ENCODE results near the gene BEGAIN.

Gene BEGAIN

DNA sequence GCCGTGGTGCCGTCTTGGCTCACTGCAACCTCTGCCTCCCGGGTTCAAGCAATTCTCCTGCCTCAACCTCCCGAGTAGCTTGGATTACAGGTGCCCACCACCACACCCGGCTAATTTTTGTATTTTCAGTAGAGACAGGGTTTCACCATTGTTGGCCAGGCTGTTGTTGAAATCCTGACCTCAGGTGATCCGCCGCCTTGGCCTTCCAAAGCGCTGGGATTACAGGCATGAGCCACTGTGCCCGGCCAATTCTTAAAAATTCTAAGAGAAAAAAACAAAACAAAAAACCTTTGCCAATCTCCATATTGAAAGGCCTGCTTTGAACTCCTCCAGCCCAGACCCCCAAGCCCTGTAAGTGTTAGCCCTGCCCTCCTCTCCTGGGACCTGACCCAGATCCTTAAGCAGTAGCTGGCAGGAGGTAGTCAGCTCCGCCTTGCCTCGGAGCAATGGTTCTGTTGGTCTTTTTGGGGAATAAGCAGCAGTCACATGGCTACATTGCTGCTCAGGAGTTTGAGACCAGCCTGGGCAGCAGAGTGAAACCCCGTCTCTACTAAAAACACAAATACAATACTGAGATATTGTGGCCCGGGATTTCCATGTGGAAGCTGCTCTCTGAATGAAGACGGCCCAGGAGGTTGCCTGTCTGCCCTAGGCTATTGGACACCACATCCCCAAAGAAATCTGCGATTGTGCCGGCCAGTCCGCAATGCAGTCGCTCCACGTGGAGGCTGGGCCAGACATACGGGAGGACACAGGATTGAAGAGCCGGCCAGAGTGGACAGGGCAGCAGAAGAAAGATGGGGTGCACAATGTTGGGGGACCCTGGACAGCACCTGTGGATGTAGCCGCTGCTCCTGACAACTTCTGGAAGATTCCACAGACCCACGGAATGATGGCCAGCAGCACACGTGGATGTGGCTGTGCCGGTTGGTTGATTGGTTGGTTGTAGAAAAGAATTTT, 28.8 kb upstream of the BEGAIN start:
- FAIRE-seq, result no peak

DNA sequence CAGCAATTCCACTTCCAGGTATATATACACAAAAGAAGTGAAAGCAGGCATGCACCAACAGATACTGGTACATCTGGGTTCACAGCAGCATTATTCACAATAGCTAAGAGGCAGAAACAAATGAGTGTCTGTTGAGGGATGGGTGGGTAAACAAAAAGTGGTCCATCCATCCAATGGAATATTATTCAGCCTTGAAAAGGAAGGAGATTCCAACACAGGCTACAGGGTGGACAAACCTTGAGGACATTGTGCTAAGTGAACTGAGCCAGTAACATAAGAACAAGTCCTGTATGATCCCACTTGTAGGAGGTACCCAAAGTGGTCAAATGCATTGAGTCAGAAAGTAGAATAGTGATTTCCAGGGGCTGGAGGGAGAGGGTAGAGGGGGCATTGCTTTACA, 27.6 kb upstream of the BEGAIN start:
- FAIRE-seq, result no peak

DNA sequence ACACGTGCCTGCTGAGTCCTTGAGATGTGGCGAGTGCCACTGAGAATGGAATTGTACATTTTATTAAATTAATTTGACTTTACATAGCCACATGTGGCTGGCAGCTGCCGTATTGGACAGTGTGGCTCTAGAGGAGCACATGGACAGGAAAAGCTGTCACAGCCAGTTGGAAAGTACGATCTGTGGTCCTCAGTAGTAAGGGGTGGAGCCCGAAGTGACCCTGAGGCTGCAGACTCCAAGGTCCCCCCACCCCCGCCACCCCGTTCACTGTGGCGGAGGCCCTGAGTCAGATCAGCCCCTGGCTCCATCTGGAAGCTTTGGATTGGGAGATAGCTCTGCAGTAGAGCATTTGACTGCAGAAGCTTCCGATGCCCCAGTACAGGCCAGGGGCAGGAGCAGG, 25.8 kb upstream of the BEGAIN start:
- FAIRE-seq, result no peak

DNA sequence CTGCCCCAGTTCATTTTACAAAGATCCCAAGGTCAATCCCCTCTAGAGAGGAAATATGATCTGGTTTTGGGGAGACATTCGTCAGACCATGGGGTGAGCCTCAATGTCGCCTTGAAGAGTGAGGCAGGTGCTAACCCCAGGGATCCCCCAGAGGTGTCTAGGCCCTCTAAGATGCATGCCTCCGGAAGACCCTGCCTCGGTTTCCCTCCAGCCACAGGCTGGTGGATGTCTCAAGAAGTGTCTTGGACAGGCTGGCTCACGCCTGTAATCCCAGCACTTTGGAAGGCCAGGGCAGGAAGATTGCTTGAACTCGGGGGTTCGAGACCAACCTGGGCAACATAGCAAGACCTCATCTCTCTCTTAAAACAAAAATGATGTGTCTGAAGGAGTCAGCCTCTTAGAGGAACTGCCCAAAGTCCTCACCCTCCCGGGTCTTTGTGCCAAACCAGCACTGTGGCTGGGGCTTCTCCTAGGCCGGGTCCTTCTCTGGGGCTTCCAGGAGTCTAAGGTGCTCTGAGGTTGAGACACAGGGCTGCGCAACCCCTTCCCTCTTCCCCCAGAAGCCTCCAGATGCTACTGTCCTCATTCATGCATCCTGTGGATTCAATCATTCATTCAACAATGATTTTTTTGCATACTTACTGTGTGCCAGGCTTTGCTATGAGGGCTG, 24.7 kb upstream of the BEGAIN start:
- FAIRE-seq, result no peak

DNA sequence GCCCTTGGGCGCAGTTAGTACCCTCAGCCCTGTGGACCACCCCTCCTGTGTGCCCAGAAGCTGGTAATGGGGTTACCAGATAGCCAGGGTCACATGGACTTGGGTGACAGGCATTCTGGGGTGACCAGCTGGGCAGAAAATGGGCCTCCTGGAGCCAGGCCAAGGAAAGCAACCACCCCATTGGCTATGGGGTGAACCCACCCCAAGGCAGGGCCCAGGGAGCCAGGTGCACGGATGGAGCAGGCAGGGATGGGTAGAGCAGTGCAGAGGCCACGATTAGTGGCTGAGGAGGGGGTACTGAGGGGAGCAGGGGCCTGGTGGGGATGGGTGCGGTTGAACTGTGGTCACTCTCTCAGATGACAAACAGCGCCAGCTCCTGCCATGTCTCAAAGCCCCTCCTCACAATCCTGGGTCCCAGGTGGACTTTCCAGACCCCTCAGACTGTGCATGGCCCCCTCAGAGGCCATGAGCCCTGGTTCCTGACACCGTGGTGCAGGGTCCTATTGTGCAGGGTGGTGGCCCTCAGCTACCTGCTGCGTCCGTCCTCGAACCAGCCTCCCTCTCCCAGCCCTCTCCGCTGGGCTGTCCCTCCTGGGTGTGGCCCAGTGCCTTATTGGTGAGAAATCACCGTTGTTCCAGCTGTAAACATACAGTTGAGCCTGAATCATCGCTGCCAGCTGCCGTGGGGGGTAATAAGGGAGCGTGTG, 23.4 kb upstream of the BEGAIN start:
- FAIRE-seq, result no peak

DNA sequence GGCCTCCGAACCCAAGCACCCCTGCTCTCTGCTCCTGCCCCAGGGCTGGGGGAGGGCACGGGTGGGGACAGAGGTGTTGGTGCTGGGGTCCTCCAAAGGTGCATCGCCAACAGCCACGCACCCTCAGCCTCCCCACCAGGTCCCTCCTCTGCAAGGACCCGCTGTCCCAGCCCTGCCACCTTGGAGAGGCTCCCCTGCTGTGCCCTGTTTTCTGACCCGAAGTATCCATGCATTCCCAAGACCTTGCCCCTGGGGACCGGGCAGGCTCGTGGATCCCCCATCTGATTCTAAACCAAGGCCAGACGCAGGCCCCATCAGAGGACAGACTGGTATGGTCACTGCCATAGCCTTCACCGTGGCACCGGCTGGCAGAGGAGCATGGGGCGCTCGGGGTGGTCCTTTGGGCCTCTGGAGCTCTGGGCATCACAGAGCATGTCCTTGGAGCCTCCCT, 22.7 kb upstream of the BEGAIN start:
- FAIRE-seq, result no peak

DNA sequence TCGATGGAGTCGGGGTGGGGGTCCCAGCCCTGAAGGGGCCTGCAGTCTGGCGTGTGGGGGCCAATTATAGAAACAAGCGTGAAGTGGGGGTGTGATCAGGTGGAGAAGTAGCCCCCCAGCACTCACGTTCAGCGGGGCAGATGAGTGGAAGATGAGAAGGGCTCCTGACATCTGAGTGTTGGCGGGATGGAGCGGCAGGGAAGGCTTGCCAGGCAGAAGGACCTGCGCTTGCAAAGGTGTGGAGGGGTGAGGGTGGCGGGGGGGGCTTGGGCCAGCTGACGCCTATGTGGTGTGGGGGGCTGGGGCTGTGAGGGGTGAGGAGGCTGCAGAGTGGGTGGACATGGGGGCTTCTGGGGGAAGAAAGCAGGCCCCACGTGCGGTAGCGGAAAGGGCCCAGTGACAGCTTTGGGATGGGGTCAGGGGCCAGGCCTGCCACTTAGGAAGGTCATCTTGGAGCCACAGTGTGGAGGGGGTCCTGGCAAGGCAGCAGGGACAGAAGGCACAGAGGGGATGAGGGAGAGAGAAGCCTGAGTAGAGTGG, 22.2 kb upstream of the BEGAIN start:
- FAIRE-seq, result no peak

DNA sequence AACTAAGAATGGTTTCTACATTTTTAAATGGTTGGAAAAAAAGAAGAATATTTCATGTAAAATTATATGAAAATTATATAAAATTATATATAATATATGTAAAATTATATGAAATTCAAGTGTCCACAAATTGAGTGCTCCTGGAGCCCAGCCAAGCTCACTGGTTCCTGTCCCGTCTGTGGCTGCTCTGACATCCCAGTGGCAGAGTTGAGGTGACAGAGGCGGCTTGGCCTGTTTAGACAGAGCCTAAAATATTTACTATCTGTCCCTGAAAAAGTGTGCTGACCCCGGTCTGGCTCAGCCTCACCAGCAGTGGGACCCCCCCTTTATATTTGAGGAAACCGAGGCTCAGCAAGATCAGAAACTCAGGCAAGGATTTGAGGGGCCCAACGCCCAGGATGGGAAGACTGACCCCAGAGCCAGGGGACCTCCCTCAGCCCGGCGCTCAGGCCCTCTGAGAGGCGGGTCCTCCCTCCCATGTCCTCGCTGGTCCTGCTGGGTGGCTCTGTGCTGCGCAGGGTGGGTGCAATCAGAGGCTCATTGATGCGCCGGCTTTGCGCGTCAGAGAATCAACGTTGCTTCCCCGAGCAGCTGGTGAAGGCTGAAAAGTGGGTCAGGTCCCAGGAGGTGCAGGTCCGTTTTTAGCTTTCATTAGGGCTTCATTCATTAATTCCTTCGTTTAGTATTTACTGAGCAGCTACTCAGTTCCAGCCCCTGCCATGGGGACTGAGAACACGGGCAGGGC, 21.5 kb upstream of the BEGAIN start:
- FAIRE-seq, result no peak

DNA sequence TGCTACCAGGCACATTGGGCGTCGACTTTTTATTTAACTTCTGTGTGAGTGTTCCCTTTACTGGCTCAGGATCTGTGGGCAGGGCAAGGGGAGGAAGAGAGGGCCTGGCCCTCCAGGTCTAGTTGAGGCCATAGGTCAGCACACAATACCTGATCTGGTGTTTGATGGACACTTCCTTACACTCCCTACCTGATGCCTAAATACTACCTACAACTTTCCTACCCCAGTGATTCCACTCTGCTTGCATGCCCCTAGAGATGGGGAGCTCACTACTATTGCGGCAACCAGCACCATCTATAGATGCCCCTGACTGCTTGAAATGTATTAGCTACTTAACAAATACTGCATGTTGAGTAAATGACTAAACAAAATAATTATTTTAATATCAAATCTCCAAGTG, 20.8 kb upstream of the BEGAIN start:
- FAIRE-seq, result no peak

DNA sequence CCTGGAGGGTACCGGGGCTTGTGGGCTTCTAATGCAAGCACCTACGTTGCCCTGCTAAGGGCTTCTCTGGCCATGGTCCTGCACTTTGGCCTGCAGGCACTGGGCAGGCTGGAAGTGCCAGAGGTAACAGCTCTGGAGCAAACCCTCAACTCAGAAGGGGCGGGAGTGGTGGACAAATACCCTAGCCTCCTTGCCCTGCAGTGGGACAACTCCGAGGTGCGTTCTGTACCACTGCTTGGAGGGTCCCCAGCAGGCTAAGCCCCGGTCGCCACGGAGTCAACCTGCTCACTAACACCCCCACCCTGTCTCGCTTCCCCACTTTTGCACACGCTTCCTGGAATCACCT, 20.4 kb upstream of the BEGAIN start:
- FAIRE-seq, result no peak

DNA sequence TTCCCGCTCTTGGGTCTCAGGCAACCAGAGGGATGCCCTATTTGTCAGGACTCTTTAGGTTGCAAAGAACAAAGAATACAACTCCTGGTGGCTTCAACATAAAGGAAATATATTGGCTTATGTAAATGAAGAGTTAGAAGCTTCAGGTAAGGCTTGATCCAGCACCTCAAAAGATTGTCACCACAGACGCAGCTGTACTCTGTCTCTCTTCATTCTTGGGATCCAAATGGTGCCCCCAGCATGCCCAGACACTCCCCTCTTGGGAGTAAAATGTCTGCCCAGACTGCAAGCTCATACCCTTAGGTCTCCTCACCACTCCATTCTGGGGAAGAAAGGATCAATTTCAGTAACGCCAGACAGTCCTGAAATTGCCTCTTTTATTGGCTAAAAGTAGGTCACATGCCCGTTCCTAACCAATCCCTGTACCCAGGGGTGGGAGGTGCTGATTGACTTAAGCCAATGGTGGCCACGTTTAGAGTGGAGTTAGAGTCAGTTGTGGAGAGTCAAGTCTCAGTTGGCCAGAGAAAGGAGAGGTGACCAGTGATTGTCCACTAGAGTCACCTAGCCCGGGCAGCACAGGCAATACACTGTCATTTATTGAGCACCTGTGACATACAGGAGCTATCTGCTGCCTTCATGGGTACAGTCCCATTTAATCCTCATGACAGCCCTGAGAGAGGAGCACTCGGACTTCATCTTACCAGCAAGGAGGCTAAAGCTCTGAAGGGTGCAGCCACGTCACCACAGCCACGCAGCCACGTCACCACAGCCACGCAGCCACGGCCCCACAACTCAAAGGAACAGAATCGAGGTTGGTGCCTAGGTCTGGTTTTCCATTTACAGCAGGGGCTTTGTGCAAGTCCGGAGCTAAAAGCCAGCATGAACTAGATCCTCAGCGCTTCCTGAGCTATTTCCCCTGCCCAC, 19.7 kb upstream of the BEGAIN start:
- no peak for FAIRE-seq

DNA sequence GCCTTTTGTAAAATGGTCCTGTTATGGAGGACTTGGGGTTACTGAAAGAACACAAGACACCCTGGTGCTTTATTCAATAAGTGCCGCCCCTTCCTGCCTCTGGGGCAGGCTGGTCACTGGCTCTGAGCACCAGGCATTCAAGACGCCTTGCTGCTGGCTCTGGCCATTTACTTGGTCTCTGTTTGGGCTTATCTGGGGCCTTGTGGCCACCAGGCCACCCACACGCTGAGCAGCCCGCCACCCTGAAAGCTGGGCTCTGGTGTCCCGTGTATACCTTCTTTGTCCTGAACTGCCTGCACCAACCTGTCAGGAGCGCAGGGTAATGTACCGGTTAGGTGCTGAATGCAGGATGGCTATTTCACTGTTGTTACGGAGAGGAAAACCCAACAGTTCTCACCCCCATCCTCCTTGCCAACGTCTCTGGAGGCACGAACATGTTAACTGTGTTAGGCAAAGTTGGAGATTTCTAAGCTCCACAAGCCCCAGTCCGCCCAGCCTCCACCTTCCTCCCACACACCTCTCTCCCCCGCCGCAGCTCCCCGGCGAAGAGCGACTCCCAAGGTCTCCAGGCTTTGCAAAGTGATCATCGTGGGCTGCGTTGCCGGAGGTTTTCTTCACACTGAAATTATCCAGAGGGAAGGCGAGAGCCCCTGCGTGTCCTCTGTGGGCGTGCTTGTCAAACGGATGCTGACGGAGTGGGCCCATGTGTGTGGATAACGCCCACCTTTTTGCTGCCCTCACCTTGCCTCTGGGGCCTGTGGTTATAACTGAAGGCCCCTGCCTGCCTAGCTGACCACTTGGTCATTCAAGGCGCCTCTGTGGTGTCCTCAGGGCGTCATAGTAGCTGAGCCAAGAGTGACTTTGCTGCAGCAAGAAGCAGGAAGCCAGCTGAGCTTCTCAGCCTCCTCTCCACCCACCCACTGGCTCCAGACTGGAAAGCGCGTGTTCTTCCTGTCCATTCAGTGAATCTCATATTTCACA, 18.8 kb upstream of the BEGAIN start:
- FAIRE-seq, result no peak

DNA sequence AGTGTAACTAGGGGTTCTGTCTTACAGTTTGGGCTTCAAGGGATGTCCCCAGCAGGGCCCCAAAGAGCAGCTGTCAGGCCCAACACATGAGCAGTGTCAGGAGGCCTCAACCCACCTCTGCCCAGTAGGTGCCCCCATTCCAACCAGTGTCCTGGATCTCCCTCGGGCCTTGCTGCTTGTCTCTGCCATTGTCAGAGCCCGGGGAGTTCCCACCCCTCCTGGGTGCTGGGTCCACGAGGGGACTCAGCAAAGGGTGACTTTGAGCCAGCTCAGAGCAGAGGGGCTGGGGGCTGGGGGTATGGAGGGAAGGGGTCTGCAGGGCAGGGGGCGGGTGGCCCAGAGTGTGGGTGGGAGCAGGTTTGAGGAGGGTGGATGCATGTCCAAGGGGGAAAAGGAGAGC, 18.0 kb upstream of the BEGAIN start:
- no peak for FAIRE-seq

DNA sequence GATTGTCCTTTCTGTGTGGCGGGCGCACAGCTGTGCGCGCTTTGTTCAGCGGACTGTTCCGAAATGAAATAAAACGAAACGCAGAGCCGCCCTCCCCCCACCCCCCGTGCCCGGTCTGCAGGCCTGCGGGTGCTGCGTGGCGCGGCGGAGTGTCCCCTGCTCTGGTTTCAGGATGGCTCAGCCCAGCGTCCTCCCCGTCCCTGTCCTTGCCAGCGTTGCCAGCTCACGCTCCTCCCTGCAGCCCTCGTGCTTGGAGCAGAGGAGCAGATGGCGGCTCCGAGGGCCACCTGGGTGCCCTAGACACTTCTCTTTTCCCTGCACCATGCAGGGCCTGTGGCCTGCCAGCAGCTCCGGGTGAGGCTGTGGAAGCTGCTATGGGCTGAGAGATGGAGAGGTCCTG, 17.5 kb upstream of the BEGAIN start:
- FAIRE-seq, result no peak

DNA sequence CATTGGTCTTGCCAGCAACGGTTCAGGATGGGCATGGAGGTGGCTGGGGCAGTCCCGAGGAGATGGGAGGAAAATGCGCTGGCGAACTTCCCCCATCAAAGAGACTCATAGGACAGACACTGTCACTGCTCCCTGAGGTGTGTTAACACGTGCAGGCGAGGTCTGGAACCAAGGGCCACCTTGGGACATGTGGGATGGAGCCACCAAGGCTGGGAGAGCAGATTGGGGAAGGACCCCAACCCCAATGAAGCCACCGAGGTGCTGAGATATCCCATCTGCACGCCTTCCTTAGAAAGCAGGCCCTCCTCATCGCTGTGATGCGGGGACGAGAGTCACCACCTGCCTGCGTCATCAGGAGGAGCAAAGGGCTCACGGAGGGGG, 16.9 kb upstream of the BEGAIN start:
- FAIRE-seq, result no peak

DNA sequence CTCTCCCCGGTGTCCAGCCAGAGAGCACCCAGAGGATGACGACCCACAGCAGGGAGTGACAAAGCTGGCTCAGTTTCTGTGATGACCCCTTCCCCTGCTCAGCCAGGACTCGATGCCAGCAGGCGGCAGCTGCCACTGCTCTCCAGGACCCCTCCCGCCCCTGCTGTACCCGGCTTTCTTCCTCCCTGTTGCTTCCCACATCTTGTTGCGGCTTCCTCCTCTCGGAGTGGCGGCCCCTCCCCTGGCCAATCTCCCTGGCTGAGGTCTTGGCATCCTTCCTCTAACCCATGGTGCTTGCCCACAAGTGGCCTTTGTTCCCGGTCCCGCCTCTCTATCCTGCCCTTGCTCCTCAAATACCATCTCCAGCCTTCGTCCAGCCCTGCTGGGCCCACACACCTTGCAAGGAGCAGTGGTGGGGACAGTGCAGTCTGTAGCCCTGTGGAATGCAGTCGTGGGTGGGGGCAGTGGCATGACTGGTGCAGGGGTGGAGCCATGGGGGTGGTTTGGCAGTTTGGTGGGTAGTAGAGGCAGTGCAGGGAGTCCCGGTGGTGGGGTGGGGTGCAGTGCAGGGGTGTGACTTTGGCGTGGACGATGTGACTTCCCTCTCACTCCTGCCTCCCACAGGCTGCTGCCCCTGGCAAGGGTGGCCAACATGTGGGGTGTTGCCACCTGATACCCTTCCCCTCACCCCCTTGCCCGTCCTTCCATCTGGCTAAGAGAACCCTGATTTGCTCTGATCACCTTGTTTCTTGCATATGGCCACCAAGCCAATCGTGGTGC, 16.3 kb upstream of the BEGAIN start:
- FAIRE-seq, result no peak

DNA sequence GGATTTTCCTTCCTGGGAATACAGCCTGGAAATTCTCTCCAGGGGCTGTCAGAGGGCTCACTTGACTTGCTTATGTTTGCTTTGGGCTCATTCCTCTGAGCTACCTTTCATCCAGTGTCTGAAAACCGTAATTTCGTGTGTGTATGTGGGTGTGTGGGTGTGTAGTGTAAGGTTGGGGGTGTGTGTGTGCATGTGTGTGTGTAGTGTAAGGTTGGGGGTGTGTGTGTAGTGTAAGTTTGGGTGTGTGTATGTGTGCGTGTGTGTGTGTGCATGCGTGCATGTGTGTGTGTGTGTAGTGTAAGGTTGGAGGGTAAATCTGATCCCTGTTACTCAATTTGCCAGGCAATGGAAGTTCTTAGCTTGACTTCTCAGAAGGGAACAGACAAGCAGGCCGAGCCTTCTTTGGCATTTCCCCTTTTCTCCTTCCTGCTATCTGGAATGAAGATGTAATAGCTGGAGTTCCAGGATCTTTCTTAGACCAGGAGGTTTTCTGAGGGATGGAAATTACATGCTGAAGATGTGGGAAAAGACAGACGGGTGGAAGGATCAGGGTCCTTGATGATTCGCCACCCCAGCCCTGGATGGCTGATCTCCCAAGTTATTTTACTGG, 15.5 kb upstream of the BEGAIN start:
- FAIRE-seq, result no peak

DNA sequence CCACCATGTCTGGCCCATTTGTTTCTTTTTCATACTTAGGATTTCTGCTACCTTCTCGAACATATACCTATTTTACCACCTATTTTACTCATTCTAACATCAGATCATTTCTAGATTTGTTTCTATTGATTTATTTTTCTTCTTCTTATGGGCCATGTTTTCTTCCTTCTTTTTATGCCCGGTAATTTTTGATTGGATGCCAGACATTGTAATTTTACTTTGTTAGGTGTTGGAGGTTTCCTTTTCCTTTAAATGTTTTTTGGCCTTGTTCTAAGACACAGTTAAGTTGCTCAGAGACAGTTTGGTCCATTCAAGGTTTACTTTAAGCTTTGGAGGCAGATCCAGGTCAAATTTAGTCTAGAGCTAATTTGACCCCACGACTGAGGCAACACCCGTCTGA, 14.7 kb upstream of the BEGAIN start:
- FAIRE-seq, result no peak

DNA sequence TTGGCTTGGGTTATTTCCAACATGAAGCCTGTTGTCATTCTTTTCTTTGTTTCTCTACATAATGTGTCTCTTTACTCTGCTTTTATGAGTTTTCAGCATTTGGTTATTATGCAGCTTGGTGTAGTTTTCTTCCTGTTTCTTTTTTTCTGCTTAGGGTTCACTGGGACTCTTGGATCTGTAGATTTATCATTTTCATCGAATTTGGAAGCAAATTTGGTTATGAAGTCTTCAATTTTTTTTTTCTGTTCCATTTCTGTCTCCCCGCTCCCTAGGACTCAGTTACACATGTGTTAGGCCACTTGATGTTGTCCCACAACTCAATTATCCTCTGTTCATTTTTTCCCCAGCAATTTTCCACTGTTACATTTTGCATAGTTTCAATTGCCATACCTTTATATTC, 13.8 kb upstream of the BEGAIN start:
- FAIRE-seq, result no peak

Measured in G401.6 (cell line).